AG10803 (cell line): ENCODE measurements around the gene SLC2A6.

Experiments used
- DNase-seq: peaks from one replicate; pipeline ENCODE4 v3.0.0; 2010; ENCODE audit warnings: low read depth
- H3K4me3 ChIP-seq: 2 replicates; pipeline ENCODE4 v1.5.1; 2011; ENCODE audit warnings: mild to moderate bottlenecking, low read length, control low read depth
- CTCF ChIP-seq: conservative IDR thresholded peaks from 2 replicates; pipeline ENCODE4 v1.5.1; 2011; ENCODE audit warnings: mild to moderate bottlenecking, low read length, control low read depth, inconsistent platforms

SLC2A6 gene

GRCh38 chr9:133474215-133474614 is 4.7 kb downstream of the SLC2A6 start:
- no peak overlapping the region for H3K4me3 ChIP-seq
- DNase-seq = no peak
- no peak for TF ChIP-seq CTCF

- no peak for DNase-seq
- no peak overlapping the region for H3K4me3 ChIP-seq
- TF ChIP-seq CTCF = no peak
These were observed 5.2 kb downstream of the SLC2A6 start for GRCh38 chr9:133473743-133474142.

GRCh38 chr9:133472753-133473378 is 6.0 kb downstream of the SLC2A6 start:
- DNase-seq = no peak
- no peak for TF ChIP-seq CTCF
- no peak overlapping the region for H3K4me3 ChIP-seq

- no peak overlapping the region for H3K4me3 ChIP-seq
- no peak for DNase-seq
These were observed 6.6 kb downstream of the SLC2A6 start for GRCh38 chr9:133472277-133472645.

GRCh38 chr9:133471551-133472276 is 7.2 kb downstream of the SLC2A6 start:
- TF ChIP-seq CTCF = no peak
- H3K4me3 ChIP-seq = no peak overlapping the region
- no peak for DNase-seq

More at GRCh38 chr9:133472277-133472645, 6.6 kb downstream of the SLC2A6 start:
- TF ChIP-seq CTCF = no peak

GRCh38 chr9:133470988-133471387 is 7.9 kb downstream of the SLC2A6 start:
- no peak for TF ChIP-seq CTCF
- H3K4me3 ChIP-seq = no peak overlapping the region
- DNase-seq = no peak

GRCh38 chr9:133470427-133470924 is 8.4 kb downstream of the SLC2A6 start:
- TF ChIP-seq CTCF = no peak
- DNase-seq = no peak
- no peak overlapping the region for H3K4me3 ChIP-seq
